Panc1 (cell line): ENCODE results near the gene ABHD8.

Source experiments
- POLR2AphosphoS5 ChIP-seq: IDR thresholded peaks from 2 replicates; pipeline ENCODE4 v1.6.1; 2012; ENCODE audit warnings: mild to moderate bottlenecking, low read depth, low read length, moderate library complexity
- SIN3A ChIP-seq: IDR thresholded peaks from 2 replicates; pipeline ENCODE4 v1.6.1; 2012; ENCODE audit warnings: low read depth, mild to moderate bottlenecking, low read length, moderate library complexity, borderline replicate concordance; ENCODE audit not compliant: insufficient read depth
- TF ChIP-seq, protein P1 (sequence below): fragments of 450-650 bp; IDR thresholded peaks from 2 replicates; pipeline ENCODE4 v1.5.1; 2017; ENCODE audit warnings: mild to moderate bottlenecking

DNA sequence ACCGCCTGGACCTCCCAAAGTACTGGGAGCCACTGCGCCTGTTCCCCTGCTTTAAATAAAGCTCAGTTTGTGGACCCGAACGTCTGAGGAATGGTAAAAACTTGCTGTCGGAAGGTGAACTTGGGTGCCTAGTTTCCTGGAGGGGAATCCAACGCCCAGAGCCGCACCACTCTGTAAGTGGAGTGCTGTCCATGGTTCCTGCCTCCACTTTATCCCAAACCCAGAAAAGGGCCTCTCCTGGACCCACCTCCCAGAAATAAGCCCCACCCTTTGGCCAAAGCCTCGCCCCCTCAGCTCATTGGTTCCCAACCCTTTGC lies 29.1 kb upstream of the ABHD8 start:
- TF ChIP-seq SIN3A (no peak), POLR2AphosphoS5 (no peak)
- TF ChIP-seq, protein P1, sequence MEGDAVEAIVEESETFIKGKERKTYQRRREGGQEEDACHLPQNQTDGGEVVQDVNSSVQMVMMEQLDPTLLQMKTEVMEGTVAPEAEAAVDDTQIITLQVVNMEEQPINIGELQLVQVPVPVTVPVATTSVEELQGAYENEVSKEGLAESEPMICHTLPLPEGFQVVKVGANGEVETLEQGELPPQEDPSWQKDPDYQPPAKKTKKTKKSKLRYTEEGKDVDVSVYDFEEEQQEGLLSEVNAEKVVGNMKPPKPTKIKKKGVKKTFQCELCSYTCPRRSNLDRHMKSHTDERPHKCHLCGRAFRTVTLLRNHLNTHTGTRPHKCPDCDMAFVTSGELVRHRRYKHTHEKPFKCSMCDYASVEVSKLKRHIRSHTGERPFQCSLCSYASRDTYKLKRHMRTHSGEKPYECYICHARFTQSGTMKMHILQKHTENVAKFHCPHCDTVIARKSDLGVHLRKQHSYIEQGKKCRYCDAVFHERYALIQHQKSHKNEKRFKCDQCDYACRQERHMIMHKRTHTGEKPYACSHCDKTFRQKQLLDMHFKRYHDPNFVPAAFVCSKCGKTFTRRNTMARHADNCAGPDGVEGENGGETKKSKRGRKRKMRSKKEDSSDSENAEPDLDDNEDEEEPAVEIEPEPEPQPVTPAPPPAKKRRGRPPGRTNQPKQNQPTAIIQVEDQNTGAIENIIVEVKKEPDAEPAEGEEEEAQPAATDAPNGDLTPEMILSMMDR, result no peak
